8988T (cell line): ENCODE results near the gene PHLDB1.
"Not testable (repeated sequence)": the region's sequence is repeated elsewhere in the genome, so short reads cannot be mapped to it uniquely, and the experiment has no call there.

Source experiments
- DNase-seq: peaks from one replicate; pipeline ENCODE4 v3.0.0; 2011

The PHLDB1 gene

DNA sequence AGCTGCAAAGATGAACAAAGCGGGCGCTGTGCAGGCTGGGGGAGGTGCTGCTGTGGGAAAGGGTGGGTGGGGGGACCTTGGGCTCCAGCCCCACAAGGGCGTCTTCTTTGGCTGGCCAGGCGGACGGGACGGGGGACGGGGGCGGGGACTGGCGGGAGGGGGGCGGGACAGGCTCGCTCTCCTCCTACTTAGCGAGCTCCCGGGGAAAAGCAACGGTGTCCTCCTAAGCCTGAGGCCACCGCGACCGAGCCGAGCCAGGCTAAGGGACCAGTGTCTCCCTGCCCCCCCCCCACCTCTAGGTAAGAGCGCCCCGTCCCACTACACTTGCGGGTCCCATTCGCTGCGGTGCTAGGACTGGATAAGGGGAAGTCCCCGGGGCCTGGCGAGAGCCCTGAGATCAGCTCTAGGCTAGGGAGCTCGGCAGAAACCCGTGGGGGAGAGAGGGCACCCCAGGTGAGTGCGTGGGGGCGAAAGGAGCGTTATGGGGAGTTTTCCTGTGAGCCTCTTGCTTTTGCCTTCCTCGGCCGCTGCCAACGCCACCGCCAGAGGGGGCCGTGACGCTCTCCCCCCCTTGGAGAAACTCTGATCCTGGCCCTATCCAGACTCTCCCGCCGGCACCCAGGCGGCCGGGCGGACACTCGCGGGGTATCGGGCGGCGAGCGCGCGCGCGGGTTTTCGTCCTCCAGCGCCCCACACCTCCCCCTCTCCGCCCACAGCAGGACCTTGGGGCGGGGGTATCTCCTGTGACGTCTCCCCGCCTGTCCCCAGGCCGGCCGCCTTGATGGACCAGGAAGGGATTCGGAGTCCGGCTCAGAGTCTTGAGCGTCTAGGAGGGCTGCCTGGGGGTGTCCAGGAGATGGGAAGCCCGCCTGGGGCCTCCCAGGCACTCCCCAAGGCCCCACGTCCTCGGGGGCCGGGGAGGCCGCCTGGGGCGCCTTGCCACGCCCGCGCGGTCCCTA is at the start of gene PHLDB1:
Gene PHLDB1, plus strand, starts transcription at position 215 of the 959 bp plus-strand sequence. CDS start 6,222 bp downstream, outside the sequence.
- peak; percentile 68 for DNase-seq

DNA sequence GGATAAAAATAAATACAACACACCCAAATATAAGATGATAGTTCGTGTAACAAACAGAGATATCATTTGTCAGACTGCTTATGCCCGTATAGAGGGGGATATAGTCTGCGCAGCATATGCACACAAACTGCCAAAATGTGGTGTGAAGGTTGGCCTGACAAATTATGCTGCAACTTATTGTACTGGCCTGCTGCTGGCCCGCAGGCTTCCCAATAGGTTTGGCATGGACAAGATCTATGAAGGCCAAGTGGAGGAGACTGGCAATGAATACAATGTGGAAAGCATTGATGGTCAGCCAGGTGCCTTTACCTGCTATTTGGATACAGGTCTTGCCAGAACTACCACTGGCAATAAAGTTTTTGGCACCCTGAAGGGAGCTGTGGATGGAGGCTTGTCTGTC is 46.6 kb upstream of the PHLDB1 start:
- no peak for DNase-seq

DNA sequence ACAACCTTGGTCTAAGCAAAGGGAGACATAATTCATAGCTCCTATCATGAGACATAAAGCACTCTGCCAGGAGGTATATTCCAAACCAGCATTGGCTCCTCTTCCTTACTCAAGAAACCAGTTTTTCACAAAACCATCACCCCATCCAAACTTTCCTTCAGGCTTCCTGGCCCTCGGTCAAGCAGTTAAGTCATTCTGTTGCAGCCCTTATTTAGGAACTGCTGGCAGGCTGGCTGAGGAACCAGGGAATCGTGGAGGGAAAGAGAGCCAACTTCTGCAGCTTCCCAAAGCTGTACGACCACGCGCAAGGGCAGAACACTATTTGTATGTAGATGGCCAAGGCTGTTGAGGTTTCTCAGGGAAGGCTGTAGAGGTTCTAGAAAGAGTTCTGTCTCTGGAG is 42.4 kb upstream of the PHLDB1 start:
- no peak for DNase-seq

DNA sequence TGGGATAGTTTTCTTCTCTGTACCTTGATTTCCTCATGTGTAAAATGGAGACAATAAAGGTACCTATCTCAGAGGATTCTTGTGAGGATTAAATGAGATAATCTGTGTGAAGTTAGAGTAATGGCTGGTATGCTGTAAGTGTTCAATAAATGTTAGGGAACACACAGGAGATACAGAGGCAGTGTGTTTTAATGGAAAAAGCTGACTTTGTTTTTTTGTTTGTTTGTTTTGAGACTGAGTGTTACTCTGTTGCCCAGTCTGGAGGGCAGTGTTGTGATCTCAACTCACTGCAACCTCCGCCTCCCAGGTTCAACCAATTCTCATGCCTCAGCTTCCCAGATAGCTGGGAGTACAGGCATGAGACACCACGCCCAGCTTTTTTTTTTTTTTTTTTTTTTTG is 37.7 kb upstream of the PHLDB1 start:
- no peak for DNase-seq

DNA sequence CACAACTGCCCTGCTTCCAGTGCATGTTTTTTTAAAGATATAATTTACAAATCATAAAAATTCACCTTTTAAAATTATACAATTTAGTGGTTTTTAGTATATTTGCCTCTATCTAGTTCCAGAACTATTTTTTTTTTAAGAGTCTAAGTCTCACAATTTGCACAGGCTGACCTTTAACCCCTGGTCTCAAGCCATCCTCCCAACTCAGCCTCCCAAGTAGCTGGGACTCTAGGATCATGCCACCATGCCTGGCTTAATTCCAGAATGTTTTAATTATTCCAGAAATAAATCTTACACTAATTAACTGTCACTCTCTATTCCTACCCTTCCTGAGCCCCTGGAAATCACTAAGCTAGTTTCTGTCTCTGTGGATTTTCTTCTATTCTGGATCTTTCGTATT is 36.6 kb upstream of the PHLDB1 start:
- no peak for DNase-seq

DNA sequence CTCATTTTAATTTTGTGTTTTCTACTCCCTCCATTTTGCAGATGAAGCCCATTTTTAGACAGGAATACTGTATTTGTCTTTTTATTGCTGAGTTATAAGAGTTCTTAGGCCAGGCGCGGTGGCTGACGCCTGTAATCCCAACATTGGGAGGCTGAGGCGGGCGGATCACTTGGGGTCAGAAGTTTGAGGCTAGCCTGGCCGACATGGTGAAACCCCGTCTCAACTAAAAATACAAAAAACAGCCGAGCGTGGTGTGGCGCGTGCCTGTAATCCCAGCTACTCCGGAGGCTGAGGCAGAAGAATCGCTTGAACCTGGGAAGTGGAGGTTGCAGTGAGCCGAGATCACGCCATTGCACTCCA is 35.7 kb upstream of the PHLDB1 start:
- DNase-seq, result not testable (repeated sequence)

DNA sequence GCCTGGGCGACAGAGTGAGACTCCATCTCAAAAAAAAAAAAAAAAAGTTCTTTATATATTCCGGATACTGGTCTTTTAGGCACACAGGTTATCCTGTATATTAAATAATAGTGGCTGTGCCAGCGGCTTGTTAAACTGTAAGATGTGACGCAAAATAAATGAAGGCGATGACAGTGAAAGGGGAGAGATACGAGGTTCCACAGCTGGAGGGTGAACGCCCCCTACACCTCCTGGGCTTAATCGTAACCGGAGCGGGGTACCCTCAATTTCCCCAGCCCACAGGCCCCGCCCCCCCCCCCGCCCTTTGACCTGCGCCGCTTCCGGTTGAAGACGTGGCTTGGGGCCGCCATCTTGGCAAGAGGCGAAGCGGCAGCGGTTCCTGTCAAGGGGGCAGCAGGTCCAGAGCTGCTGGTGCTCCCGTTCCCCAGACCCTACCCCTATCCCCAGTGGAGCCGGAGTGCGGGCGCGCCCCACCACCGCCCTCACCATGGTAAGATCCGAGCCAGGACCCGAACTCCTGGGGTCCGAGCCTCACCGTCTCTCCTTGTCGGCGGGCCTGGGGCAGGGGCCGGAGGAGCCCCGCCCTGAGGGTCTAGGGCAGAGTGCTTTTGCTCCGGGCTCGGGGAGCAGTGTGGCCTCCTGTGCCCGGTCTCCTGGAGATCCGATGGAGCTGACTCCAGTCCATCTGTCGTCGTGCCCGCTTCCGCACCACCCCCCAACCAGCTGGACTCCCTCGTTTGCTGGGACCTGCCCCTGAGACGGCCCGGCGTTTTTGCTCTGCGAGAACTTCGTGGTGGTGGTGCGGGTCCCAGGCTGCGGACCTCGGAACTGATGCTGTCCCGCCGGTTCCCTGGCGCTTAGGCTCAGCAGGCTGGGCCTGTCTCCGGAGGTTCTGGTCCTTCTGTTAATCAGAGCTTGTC is 35.1 kb upstream of the PHLDB1 start, which contains the start of gene ARCN1:
Gene ARCN1, plus strand, starts transcription at position 349 of the 920 bp plus-strand sequence. Its CDS starts 139 bp downstream, at position 488.
- peak; percentile 66 for DNase-seq

DNA sequence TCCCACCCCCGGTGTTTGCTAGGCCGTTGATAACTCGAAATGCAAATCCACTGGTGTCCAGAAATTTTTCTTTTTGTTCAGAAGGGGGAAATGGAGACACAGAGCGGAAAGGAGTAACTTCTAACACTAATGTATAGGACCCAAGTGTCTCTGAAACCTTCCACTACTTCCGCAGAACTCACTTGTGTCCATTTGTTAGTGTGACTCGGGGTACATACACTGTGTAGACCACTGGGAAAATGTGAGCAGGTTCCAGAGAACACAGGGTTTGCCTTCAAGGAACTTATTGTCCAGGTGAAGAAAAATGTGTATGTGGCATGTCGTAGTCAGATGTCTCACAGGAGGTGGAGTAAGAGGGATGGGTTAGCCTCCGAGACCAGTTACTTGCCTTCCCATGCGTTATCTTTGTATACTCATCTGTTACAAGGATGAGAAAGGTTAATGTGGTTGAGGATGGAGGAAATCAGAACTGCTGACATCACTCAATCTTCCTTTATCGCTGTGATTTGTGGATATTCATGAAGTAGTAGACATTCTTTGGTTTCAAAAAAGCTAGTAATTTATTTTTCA is 34.3 kb upstream of the PHLDB1 start:
- no peak for DNase-seq

DNA sequence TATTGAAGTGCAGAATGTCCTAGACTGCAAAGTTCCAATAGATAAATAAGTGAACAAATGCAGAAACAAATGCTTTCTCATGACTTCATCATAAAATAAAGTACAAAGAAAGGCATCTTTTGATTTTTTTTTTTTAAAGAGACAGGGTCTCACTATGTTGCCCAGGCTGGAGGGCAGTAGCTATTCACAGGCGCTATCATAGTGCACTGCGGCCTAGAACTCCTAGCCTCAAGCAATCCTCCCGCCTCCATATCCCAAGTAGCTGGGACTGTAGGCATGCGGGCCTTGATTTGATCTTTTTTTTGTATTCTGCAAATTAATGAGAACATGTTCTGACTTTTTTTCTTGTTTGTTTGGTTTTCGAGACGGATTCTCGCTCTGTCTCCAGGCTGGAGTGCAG is 32.8 kb upstream of the PHLDB1 start:
- no peak for DNase-seq

DNA sequence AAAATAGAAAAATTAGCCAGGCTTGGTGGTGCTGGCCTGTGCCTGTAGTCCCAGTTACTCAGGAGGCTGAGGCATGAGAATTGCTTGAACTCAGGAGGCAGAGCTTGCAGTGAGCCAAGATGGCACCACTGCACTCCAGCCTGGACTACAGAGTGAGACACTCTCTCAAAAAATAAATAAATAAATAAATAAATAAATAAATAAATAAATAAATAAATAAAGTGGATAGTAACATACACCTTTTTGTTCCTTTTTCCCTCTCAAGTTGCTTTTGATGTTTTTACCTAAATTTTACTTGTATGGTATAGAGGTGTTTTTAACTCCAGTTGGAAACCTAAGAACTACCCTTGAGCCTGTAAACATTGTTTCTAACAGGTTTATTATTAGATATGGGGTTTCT is 29.4 kb upstream of the PHLDB1 start:
- DNase-seq, result not testable (repeated sequence)

DNA sequence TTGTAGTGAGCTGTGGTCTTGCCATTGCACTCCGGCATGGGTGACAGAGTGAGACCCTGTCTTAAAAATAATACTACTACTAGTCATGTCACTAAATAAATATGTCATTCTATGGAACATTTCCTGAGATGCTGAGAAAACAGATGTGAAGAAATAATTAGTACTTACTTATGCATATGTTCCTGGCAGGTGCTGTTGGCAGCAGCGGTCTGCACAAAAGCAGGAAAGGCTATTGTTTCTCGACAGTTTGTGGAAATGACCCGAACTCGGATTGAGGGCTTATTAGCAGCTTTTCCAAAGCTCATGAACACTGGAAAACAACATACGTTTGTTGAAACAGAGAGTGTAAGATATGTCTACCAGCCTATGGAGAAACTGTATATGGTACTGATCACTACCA is 26.4 kb upstream of the PHLDB1 start:
- no peak for DNase-seq

DNA sequence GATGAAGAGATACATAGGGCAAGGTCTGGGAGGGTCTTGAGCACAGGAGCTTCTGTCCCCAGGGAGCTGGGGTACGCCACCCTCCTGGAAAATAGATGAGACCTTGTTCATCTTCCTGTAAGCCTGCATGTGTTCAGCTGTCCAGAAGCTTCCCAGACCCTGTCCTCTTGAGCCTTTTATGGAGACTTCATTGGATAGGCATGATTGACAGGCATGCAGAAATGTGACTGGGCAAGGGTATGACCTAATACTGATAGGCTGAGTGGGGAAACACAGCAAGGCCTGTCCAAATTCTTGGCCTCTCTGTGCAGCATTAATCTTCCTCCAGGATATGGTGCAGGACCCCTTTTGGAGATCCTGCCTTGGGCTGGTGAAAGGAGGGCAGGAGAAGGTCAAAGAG is 19.5 kb upstream of the PHLDB1 start:
- DNase-seq, result no peak

DNA sequence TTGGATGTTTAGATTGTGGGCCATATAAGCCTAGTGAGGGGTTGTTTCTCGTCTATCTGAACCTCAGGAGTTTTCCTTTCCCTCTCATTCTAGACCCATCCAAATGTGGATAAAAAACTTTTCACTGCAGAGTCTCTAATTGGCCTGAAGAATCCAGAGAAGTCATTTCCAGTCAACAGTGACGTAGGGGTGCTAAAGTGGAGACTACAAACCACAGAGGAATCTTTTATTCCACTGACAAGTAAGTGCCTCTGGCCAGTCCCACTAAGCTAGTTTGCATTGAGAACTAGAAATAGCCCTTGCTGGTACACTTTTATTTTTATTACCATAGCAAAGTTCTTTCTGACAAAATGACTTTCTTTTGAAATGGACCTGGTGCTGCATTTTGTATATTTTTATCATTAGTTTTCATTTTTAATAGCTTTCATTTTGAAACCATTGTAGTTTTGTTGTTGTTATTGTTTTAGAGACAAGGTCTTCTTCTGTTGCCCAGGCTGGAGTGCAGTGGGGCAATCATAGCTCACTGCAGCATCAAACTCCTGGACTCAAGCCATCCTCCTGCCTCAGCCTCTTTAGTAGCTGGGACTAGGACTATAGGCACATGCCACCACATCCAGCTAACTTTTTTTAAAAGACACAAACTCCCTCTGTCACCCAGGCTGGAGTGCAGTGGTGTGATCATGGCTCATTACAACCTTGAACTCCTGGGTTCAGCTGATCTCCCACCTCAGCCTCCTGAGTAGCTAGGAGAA is 14.6 kb upstream of the PHLDB1 start:
- no peak for DNase-seq

DNA sequence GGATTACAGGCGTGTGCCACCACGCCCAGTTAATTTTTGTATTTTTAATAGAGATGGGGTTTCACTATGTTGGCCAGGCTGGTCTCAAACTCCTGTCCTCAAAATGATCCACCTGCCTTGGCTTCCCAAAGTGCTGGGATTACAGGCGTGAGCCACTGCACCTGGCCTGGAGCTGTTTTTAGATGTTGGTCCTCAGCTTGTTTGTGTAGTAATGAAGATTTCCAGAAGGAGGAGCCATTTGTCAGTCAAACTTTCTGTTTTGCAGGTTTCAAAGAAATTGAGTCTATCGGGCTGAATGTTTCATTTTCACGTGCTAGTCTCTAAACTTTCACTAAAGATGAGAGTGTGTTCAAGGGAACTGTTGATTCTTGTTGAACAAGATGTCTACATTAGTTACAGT is 12.4 kb upstream of the PHLDB1 start:
- DNase-seq, result not testable (repeated sequence)

DNA sequence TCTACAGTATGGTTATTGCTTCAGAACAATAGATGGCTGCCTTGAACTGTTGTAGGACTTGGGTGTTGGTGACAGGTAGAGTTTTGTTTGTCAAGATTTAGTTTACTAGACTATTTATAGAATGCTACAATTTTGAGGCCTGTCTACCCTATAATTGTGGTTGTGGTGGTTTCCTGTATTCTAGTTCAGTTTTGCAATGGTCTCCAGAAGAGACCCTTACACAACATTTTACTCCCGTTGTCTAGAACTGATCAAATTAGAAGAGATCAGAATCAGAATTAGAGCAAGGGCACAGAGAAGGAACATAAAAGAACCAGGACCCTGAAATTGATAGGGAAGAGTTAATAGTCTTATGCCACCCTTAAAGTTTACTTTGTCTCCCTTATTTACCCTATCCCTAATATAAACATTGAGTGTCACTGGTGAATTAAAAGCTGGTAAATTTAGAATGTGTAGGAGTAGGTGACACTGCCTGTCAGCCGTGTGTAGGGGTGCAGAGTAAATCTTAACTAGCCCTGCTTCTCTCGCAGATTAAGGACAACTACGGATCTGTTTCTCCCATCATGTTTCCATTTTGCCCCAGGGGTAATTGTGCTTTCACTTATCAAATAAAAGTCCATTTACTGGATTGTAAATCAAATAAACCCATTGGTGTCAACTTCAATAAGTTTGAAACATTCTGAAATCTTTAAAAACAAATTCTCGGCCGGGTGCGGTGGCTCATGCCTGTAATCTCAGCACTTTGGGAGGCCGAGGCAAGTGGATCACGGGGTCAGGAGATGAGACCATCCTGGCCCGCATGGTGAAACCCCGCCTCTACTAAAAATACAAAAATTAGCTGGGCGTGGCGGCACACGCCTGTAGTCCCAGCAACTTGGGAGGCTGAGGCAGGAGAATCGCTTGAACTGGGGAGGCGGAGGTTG is 10.9 kb upstream of the PHLDB1 start:
- DNase-seq, result no peak

DNA sequence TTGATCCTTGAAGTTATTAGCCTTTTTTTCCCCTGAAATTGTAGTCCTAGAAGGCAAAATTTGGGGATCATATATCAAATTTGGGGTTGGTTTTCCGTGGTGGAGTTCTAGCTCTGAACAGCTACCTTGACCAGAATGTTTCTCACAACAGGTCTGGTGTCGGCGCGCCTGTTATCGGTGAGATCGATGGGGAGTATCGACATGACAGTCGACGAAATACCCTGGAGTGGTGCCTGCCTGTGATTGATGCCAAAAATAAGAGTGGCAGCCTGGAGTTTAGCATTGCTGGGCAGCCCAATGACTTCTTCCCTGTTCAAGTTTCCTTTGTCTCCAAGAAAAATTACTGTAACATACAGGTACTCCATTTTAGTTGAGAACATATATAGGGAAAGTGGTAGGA is 9.9 kb upstream of the PHLDB1 start:
- DNase-seq, result no peak

DNA sequence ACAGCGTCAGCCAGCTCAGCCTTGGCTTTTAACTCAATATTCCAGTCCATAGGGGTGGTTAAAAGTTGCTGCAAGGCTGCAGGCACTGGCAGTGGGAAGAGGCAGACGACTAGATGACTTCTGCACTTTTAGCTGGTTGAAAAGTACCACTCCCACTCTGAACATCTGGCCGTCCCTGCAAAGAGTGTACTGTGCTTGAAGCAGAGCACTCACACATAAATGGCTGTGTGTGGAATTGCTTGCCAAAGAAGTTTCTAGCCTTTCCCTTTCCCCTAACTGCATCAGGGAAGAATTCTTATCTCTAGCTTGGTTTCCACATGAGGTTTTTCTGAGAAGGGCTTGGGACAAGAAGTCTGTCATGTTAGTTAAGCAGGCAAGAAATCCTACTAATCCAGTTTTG is 5.1 kb upstream of the PHLDB1 start:
- DNase-seq, result no peak

DNA sequence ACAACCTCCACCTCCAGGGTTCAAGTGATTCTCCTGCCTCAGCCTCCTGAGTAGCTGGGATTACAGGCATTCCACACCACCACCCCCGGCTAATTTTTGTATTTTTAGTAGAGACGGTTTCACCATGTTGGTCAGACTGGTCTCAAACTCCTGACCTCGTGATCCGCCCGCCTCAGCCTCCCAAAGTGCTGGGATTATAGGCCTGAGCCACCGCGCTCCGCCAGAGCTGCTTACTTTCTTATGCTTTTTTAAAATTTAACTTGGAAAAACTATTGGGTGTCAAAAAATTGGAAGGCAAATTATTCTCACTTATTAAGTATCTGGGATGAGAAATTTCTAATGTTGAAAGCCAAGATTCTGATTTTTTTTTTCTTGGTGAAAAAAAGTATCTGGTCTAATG is 3.7 kb upstream of the PHLDB1 start:
- not testable (repeated sequence) for DNase-seq

DNA sequence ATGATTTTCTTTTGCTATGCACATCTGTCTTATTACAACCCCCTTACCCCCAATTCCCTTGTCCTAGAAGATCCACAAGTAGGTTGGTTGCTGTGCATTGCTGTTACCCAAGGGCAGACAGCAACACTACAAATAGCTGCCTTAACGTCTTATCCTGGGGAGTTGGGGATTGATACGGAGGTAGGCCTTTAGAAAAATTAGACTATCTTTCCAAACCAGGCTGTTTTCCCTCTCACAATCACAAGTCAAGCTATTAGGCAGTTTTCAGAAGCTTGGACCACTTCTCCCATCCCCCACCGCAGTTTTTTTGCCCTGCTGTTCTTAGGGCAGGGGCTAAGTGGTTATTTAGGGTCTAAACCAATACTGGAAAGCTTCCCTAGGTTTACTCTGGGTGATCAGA is 2.8 kb upstream of the PHLDB1 start:
- DNase-seq, result no peak

DNA sequence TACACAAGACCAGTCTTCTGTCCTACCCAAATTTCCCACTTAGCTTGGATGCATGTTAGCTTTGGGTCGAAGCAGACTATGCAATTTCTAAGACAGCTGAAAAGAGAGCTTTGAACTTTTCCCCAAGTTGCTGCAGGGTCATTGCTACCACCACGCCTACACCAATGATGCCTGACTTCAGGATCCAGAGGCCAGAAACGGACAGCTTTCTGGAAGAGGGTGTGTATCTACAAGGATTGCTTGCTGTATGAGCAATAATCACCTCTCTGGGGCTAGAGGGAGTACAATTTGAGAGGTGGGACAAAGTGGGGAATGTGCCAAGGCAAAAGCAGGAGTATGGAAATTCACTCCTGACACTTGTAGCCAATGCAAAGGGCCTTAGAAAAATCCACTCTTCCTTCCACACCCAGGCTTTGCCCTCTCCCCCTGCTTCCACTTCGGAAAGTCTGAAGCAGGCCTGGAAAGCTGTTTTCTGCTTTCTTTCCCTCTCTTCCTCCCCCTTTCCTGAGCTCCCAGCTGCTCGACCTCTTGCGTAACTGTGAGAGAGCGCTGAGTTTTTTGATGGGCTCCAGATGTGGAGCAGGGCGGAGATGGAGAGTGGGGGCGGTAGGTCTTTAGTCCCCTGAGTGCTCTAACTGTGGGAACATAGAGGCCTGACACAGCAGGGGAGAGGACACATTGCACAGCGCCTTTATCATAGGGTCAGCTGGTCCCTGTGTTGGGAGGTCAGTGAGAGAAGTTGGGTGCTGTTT is 2.1 kb upstream of the PHLDB1 start:
- DNase-seq, result no peak
